Placental pericyte (primary cell): Measurements from ENCODE around the gene NANP. TPM values are rescaled to one million over a fixed set of nuclear protein-coding genes. Genes with fewer than 3 reads are reported as not detected.

Source experiments
- small RNA-seq: library from RNA; depleted of rRNA; stranded (forward); fragments of <200 nt; gene quantifications from one replicate; pipeline ENCODE3, GENCODE V24; 2012; ENCODE audit warnings: low replicate concordance
- total RNA-seq: library from RNA; depleted of rRNA; stranded (reverse); fragments of >200 nt; gene quantifications from 2 replicates; pipeline ENCODE4 v1.2.3, GENCODE V29; 2012

Gene NANP, protein sequence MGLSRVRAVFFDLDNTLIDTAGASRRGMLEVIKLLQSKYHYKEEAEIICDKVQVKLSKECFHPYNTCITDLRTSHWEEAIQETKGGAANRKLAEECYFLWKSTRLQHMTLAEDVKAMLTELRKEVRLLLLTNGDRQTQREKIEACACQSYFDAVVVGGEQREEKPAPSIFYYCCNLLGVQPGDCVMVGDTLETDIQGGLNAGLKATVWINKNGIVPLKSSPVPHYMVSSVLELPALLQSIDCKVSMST
- total RNA-seq: 6.3 and 11.3 TPM in 2 replicates

DNA sequence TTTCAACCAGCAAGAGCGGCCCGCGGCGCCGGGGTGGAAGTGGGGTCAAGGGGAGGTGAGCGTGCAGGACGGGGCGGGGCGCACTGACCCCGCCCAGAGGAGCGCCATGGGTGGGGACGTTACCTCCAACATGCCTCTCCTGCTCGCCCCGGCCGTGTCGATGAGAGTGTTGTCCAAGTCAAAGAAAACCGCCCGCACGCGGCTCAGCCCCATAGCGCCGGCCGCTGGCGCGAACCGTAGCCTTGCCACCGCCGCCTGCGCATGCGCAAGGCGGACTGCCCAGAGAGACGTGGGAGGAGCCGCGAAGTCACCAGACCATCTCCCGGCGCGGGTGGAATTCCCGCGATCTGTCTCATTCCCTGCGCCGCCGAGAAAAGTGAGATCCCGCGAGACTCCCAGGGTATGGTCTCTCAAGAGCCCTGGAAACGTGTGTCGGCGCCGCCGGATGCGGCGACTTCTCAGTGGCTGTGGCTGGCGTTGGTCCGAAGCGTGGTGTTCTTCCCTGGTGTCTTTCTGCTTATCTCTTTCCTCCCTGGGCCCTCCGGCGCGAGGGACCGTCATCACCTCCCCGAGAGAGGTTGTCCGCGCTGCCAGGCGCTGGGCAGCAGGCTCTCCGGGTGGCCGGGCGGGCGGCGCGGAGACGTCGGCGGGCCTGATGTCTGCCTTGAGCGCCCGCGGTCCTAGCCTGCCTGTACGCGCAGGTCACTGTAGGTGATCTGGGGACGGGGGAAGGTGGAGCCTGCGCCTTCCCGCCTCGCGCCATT is at the start of gene NANP:
NANP (minus strand) TSS at position 279 of the 764 bp plus-strand sequence; CDS start at position 213, 66 bp downstream.

DNA sequence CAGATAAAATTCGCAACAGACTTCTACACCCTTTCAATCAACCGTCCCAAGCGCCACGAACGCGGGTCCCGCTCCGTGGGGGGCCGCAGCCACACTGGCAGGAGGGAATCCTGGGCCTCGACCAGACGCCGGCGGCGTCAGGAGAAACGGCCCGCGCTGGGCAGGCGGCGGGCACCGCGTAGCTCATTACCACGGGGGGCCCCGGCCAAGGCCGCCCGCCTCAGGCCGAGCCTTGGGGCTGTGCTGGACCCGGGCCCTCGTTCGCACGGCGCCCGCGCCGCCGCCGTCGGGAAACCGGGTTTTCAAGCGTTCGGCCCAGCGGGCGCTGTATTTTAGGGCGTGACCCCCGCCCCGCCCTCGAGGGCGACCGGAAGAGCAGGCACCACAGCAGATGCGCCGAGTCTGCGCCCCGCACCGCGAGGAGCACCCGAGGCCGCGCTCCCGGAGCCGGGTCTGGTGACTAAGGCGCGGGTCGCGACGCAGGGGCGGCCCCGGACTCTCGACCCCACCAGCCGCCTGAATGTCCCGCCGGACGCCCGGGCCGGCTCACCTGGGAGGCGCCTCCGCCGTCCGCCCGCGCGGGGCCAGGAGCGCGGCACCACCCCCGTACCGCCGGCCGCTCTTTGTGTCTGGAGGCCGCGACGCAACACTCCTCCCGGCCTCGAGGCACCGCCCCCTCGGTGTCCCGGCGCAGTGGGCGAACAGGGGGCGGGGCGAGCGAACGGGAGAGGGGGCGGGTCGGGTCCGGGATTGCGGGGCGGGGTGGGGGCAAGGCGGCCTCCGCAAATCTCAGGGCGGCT is 38.7 kb downstream of the NANP start, which contains the start of gene NINL:
NINL (minus strand) TSS at position 627 of the 800 bp plus-strand sequence. CDS start 58,944 bp downstream, outside the sequence.

Small RNA genes lying within 50 kb of the gene (small RNA-seq; reads per million reads assigned to genes)
- gene RN7SL594P (not detected), gene RNU6ATAC17P (not detected)

Other genes with a start within 250 kb of the NANP start
- gene ABHD12, start 233.2 kb downstream of the NANP start, total RNA-seq: 32.8 and 47.2 TPM in 2 replicates
- 1.5 and 24.5 TPM in 2 replicates for gene GINS1, start 216.3 kb downstream of the NANP start, total RNA-seq
- gene NINL, start 38.5 kb downstream of the NANP start, total RNA-seq: 7.2 and 13.3 TPM in 2 replicates
- gene ZNF337, start 72.8 kb upstream of the NANP start, total RNA-seq: 9.7 and 10.7 TPM in 2 replicates